NCI-H2081 (cell line): Measurements from ENCODE around the gene NIM1K.
A peak's percentile ranks its signal among the peaks of the same experiment; 100 is the strongest.
"Not testable (repeated sequence)": the region's sequence is repeated elsewhere in the genome, so short reads cannot be mapped to it uniquely, and the experiment has no call there.

ENCODE experiments used
- DNase-seq, 2 experiments: peaks; one replicate each; lab custom pipeline; 2025; lab: John Stamatoyannopoulos, UW

NIM1K gene

DNA sequence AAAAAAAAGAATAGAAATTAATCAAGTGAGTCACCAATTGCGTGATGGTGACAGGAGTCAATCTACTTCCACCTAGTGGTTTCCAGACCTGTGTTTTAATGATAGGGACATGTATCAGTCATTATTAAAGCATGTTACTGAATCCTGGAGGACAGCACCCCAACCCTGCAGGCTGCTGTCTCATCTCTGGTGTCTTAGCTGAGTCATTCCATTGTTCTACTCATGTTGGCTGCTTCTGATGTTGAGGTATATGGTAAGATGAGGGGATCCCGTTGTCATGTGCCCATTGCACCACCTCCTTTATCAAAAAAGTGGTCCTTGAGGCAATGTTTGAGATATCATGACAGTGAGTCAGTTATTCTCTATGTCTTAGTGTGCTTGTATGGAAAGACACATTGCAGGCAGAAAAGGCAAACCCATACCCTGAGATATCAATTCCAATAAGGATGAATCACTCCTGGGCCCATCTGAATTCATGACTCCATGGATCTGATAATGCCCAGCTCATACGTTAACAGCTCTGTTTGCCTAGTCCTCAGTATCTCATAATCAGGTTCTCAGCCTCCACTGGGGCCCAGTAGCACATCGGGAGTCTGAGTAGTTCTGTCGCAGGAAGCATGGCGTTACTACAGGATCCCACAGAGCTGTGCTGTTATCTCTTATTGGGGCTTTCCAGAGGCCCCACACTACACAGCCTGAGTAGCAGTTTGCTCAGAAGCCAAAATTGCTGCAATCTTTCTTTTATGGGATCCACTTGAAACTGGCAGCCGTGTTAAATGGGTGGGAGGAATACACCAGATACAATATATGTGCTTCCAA lies 90.0 kb downstream of the NIM1K start:
- DNase-seq = no peak

DNA sequence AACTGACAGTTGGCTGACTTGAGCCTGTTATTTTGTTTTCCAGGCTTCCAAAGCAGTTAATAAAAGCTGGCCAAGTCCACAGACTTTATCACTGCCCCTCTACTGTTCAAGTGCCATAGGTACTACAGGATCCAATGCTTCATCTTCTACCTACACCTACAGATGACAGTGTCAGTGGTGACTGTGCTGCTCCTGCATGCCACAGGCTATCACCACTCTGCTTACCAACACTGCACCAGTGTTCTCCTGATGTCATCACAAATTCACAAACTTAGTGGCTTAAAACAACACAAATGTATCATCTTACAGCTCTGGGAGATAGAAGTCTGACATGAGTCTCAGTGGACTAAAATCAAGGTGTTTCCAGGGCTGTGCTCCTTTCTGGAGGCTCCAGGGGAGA lies 94.6 kb downstream of the NIM1K start:
- DNase-seq = no peak

GRCh38 chr5:43287493-43287892 lies 95.5 kb downstream of the NIM1K start:
- DNase-seq = no peak

DNA sequence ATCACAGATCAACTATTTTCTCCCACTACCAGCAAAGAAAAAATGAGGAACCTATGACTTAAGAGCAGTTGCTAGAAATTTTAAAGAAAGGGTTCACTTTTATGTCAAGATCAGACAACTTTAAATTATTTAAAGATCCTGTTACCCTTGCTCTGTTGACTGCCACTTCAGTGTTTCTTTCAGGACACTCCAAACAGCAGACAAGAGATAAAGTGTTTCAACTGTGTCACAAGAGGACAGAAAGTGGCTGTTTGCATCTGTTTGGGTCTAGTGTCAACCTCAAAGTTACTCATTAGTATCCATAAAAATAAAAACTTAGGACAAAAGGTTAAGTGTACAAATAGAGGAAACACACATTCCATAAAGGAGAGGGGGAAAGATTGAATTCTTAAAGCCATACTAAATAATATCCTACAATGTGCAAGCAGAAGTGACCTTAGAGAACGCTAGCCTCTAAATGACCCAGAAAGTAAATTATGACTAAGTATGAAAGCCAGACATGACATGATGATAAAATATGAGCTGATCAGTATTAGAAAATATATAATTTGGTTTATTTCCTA lies 96.3 kb downstream of the NIM1K start:
- DNase-seq = no peak

DNA sequence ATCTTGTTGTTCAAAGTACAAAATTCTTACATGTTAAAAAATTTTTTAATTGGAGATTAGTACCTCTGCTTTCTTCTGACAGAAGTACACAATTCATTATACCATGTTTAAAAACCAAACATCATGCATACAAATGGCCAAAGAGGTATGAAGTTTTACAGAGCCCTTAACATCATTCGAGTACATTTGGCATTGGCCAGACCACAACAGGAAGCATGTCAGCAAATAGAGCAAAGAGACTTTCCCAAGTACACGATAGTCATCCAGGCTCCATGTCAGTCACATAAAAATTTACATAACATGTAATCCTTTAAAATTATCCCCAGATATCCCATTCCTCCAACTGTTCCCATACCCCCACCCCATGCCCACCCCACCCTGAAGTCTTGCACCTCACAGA lies 98.7 kb downstream of the NIM1K start:
- DNase-seq = no peak

GRCh38 chr5:43294226-43294625 lies 102.2 kb downstream of the NIM1K start:
- DNase-seq = no peak

- DNase-seq = no peak
Measured at GRCh38 chr5:43295202-43295601, 103.2 kb downstream of the NIM1K start.

DNA sequence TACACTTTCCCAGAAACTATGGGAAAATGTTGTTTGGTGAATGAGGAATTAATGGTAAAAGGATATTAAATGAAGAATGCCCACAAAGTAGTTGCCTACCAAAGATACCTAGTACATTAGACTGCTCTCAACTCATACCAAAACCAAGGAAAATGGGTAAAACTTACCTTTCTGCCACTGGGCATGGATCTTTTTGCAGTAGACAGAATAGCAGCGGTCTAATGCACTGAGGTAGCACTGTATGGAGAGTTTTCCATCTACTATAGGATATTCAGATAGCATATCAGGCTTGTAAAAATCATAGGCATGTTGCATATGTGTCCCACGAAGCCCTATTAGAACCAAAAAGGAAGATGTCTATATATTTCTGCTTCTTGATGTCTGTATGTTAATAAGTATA lies 104.8 kb downstream of the NIM1K start:
- DNase-seq = no peak

DNA sequence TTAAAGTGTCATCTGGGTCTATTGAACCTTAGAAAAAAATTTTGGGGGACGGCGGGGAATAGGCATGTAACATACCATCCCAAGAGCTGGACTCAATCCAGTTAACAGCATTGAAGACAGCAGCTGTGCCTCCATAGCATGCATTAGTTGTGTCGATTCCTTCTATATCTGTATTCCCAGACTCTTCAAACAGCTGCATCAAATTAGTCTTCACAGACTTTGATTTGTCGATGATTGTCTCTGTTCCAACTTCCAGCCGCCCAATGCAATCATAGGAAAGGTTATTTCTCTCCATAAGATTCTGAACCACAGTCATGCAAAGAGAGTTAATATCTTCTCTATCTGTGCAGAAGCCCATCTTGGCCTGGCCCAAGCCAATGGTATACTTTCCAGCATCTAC lies 106.4 kb downstream of the NIM1K start:
- no peak for DNase-seq

GRCh38 chr5:43300112-43300511 lies 108.1 kb downstream of the NIM1K start:
- no peak for DNase-seq

DNA sequence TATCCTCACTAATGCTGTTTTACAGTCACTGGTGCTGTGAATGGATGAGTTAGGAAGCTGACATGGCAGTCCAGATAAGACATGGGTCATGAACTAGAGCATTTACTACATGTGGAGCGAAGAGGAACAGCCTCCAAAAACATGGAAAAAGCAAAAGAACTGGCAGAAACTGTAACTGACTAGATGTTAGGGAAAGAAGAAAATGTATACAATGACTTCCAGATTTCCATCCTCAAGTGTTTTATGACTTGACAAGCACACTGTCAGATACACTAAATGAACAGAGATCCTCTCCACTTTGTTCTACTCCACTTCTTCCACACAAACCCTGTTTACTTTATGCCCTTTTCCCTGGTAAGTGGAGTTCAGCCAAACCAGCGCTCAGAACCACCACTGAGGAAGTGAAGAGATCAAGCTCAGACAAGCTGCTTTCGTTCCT lies 109.6 kb downstream of the NIM1K start:
- no peak for DNase-seq

DNA sequence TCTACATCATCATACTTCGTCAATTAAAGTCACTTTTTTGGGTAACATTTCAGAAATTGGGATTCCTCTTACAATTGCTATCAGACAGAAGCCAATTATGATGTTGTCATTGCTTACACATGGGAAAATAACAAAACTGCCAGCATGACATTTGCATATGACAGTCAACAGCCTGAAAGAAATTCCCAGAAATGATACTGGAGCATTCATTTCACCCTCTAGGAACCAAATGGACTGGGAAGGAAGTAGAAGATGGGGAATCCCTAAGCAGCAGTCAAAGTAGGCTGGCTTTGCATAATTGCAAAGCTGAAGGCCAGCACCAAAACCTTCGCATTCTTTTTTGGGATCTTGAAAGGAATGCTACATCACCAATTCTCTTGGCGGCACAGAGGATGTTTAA lies 110.5 kb downstream of the NIM1K start:
- DNase-seq = no peak

GRCh38 chr5:43303242-43303641 lies 111.2 kb downstream of the NIM1K start:
- no peak for DNase-seq

DNA sequence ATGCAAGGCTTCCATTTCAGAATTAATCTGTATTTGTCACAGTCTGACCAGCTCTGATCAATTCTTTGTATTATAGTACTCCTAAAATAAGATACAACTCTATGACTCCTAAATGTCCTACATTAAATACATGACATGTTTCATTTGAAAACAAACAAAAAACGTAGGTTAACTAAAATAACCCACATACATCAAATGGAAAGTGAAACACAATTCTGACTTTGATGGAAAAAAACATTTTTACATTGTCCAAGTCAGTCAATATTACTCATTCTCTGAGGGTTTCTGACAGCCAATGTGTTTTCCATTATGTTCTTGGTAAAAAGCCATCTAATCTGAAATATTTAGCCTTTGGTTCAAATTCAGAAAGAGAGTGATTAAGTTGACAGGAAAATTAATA lies 112.5 kb downstream of the NIM1K start:
- DNase-seq = no peak

DNA sequence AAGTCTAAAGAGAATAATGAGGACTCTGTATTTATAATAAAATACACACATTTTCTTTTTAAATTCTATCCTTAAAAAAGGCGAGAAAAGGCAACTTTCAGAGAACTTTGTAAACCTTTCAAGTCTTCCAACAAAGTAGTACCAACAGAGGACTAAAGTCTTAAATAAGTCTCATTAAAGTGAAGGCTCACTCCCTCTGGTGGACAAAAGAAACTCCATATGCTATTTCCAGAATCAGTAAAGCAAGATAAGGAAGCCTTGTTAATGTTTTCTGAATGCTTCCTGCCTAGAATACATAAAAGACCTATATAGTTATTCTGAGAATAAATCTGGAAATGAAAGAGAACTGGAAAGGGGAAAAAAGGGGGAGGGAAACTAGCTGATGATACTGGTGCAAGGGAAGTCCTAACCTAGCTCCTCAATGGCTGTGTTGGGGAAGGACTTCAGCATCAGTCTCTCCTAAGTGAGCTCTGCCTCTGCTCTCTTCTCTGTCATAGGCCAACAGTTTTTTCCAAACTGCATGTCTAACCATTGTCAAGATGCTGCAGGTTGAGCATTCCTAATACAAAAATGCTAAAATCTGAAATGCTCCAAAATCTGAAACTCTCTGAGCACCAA lies 114.0 kb downstream of the NIM1K start:
- peak; percentile 61 to 63 for DNase-seq

- not testable (repeated sequence) for DNase-seq
Measured at GRCh38 chr5:43306954-43307353, 114.9 kb downstream of the NIM1K start.

DNA sequence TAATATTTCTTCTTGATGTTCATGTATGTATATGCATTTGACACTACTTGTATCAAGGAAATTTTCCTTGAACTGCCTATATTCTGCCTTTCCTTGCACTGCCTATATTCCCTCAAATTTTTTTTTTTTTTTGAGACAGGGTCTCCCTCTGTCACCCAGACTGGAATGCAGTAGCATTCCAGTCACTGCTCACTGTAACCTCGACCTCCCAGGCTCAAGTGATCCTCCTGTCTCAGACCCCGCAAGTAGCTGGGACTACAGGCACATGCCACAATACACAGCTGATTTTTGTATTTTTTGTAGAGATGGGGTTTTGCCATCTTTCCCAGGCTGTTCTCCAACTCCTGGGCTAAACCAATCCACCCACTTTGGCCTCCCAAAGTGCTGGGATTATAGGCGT lies 117.1 kb downstream of the NIM1K start:
- no peak for DNase-seq

GRCh38 chr5:43309637-43310036 lies 117.6 kb downstream of the NIM1K start:
- no peak for DNase-seq

DNA sequence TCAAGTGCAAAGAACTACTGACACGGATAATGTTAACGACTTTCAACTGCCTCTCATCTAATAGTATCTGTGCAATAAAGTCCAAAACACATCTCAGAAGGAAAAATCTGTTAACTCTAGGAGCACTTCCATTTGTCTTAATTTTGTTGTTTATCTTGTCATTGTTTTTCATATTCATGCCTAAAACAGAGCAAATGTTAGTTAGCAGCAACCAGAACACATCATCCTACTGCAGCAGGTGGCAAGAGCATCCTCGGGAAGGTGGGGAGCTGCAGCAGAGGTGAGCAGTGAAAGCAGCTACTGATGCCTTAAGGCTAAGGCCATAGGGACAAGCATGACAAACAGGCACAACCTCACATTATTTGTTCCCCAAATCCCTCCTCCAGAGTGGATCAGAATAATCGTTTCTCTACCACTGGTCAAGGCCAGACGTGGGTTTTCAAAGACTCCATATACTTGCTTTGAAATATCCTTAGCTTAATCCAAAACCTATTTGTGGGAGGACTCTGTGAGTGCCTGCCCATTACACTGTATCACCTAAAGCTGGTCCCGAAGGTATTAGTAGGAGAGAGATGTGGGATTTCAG lies 120.1 kb downstream of the NIM1K start:
- peak in 1 of 2 experiments; percentile 26 for DNase-seq

GRCh38 chr5:43312699-43313034 lies 120.6 kb downstream of the NIM1K start:
- no peak for DNase-seq

DNA sequence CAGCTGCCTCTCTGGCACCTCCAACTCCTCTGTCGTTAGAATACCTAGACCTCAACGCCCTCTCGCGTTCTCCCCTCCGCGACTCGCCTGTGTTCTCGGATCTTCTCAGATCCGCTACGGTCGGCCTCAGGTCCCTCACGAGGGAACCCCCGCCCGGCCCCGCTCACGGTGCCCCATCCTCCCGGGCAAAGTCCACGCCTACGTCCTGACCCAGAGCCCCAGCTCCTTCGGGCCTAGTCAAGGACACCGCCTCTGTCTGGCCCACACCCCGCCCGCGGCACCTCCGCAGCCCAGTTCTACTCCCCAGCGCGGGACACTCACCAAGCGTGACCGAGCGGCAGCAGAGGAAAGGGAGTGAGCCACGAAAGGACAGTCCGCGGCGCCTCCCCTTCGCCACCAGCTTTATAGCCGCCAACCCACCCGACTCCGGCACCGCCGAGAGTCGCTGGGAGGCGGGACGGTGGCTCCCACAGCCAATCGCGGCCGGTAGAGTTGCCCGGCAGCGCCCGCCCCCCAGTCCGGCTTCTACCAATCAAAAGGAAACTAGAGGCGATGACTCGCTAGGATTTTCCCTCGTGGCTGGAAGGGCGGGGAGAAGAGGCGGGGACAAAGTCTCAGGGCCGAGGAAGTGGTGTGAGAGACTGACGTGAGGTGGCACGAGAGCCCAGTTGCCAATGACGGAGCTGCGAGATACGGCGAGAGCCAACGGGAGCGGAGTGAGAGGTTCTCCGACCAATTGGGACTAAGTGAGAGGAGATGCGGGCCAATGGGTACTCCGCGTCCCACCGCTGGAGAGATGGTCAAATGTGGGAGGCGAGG lies 121.2 kb downstream of the NIM1K start, which contains the start of gene HMGCS1:
TSS of gene HMGCS1 (minus strand) at position 378 of the 819 bp plus-strand sequence. CDS start 14,447 bp downstream, outside the sequence.
- DNase-seq = peak; percentile 100

DNA sequence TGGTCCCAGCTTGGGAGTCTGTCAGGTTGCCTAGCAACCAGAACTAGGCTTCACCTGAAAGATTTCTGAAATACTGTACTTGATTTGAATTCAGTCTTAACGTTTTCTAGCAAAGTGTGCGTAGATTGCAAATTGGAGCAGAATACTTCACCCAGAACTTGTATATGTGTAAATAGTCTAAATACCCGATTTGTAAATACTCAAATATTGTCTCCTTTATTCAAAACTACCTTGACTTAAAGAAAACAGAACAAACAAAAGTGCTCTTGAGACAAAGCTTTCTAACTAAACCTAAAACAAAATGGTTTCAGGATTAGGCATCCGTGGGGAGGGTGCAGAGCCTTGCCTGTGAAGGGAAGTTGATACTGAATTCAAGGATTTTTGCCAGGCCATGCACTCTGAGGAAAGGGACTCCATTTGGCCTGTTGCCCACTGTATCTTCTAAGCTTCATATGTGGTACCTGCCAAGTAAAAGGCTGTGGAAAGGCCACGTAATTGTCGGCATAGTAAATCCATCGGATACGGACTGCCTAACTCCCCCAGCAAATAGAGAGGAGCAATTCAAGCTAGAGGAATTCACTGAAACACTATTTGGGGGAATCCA lies 121.9 kb downstream of the NIM1K start:
- DNase-seq = peak; percentile 40 to 68
